Jurkat, Clone E6-1 (cell line): ENCODE results near the gene OGFR.
A peak's percentile ranks its signal among the peaks of the same experiment; 100 is the strongest.

ENCODE experiments used
- DNase-seq: peaks from one replicate; pipeline ENCODE4 v3.0.0-alpha.2; 2011; ENCODE audit warnings: low read depth, low spot score
- H3K4me3 ChIP-seq: 2 replicates; pipeline ENCODE4 v1.5.1; 2011; ENCODE audit warnings: mild to moderate bottlenecking, low read length, control low read depth, moderate library complexity

The OGFR gene

DNA sequence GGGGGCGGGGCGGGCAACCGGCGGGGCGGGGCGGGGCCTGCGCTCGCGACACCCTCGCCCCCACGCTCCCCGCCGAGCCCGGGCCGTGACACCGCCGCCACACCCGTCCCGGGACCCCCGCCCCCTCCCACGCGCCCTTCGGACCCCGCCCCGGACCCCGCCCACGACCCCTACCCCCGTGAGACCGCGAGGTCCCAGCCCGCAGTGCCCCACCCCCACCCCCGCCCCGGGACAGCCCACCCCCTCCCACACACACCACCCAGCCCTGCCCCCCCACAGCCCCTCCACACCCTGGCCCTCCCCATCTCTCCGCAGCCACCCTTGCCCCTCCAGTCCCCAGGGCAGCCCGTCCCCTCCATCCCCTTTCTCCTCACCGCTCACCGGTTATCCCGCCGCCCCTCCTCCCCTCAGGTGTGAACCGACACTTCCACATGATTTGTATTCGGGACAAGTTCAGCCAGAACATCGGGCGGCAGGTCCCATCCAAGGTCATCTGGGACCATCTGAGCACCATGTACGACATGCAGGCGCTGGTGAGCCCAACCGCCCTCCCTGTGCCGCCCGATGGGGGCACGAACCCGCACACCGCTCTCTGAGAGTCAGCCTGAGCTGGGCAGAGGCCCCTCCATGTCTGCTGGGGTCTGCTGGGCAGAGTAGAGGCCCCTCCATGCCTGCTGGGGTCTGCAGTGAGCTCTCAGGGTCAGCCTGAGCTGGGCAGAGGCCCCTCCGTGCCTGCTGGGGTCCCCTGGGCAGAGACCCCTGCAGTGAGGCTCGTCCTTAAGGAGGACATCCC, 7.7 kb upstream of the OGFR start:
- no peak for DNase-seq
- H3K4me3 ChIP-seq = peak overlapping the region; percentile 56

- DNase-seq = no peak
- H3K4me3 ChIP-seq = no peak overlapping the region
Observed at GRCh38 chr20:62797671-62798532, 6.7 kb upstream of the OGFR start.

- no peak for DNase-seq
- no peak overlapping the region for H3K4me3 ChIP-seq
Observed at GRCh38 chr20:62799036-62799435, 5.6 kb upstream of the OGFR start.

DNA sequence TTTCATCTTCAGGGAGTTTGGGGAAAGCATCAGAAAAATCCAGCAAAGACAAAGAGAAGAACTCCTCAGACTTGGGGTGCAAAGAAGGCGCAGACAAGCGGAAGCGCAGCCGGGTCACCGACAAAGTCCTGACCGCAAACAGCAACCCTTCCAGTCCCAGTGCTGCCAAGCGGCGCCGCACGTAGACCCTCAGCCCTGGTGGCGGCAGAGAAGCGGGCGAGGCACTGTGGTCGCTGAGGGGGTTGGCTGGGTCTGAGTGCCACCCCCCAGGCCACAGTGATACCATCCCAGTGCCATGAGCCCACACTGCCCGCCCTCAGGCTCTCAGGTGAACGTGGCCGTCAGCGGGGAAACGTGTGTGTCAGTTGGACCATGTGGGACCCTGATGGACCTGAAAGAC, 5.2 kb upstream of the OGFR start:
- no peak for DNase-seq
- no peak overlapping the region for H3K4me3 ChIP-seq

DNA sequence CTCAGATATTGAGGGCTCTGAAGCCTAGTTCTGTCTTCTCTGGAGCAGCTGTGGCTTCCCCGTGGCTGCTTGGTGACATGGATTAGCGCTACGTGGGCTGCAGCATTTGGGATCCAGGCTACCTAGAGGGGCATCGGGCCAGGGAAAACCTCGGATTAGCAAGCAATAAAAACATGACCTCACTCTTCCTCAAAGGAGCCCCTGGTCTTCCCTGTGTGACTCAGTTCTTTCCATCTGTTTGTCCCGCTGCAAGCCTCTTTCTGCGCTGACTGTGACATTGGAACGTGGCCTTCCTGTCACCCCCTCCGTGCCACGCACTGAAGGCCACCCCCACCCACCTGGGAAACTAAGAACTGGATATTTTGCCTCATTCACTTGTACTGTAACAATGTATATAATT, 4.8 kb upstream of the OGFR start:
- no peak for DNase-seq
- no peak overlapping the region for H3K4me3 ChIP-seq

GRCh38 chr20:62800314-62801259, 4.0 kb upstream of the OGFR start:
- no peak overlapping the region for H3K4me3 ChIP-seq
- DNase-seq = no peak

- DNase-seq = no peak
- no peak overlapping the region for H3K4me3 ChIP-seq
Observed at GRCh38 chr20:62801284-62802010, 3.2 kb upstream of the OGFR start.

- no peak overlapping the region for H3K4me3 ChIP-seq
- DNase-seq = no peak
Observed at GRCh38 chr20:62802026-62802712, 2.5 kb upstream of the OGFR start.

- DNase-seq = no peak
Observed at GRCh38 chr20:62804021-62804626, 511 bp upstream of the OGFR start.

GRCh38 chr20:62805155-62805710, 598 bp downstream of the OGFR start:
- DNase-seq = no peak
- H3K4me3 ChIP-seq = peak overlapping the region; percentile 68

More at GRCh38 chr20:62804021-62804626, 511 bp upstream of the OGFR start:
- peak overlapping the region; percentile 57 for H3K4me3 ChIP-seq

DNA sequence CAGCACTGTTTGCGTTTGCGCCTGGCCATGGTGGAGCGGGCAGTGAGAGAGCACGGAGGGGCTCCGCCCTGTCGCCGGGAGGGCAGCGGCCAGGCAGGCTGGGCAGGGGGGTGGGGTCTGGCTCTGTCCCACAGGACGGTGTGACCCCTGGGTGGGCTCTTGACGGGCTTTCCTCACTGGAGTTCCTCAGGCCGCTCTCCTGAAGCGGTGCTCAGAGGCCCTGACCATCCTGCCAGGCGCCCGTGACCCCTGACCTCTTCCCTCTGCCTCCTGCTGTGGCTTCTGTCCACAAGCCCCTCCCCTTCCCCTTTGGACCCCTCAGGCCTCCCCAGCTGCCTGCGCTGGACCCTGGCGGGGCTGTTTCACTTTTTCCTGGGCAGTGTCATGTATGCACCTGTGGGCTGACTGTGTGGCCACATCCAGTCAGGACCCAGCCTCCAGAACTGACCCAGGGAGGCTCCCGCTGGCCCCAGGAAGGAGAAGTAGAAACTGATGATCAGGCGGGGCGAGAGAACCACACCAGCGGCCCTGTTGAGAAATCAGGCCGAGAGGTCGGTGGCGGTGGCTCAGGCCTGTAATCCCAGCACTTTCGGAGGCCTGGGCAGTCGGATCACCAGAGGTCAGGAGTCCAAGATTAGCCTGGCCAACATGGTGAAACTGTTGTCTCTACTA, 1.2 kb downstream of the OGFR start:
- no peak for DNase-seq
- H3K4me3 ChIP-seq = peak overlapping the region; percentile 68

DNA sequence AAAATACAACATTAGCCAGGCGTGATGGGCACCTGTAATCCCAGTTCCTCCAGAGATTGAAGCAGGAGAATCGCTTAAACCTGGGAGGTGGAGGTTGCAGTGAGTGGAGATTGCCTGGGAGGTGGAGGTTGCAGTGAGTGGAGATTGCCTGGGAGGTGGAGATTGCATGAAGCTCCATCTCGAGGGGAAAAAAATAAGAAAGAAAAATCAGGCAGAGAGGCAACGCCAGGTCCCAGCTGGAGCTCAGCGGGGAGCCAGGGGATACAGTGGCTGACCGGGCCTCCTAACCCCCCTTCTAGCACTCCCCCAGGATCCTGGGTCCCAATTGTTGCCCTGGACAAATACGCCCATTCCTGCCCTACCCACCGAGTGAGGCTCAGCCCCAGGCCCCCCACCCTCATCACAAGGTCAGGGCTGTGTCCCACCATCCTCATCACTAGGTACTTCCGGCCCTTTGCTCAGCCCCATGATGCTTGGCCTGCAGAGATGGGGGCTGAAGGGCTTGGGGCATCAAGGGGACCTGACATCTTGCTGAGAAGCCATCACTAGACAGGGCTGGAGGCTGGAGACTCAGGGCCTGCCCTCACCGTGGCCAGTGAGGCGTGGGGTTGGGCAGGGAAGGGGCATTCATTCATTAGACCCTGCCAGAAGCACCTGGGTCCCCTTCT, 1.9 kb downstream of the OGFR start:
- DNase-seq = no peak
- peak overlapping the region; percentile 68; the same call in 1 of the 2 replicates for H3K4me3 ChIP-seq

GRCh38 chr20:62807444-62808210, 3.0 kb downstream of the OGFR start:
- DNase-seq = no peak
- no peak overlapping the region for H3K4me3 ChIP-seq

GRCh38 chr20:62808211-62808865, 3.7 kb downstream of the OGFR start:
- H3K4me3 ChIP-seq = no peak overlapping the region
- no peak for DNase-seq
